K562 (cell line): ENCODE results near the gene NPB. TPM values are rescaled to one million over a fixed set of nuclear protein-coding genes. Genes with fewer than 3 reads are reported as not detected.
A peak's percentile ranks its signal among the peaks of the same experiment; 100 is the strongest.

ENCODE experiments used
- ATAC-seq: fragments of 200-7000 bp; cut with Tn5 transposase; 3 replicates; pipeline ENCODE4 v1.9.1; 2020; ENCODE audit warnings: moderate library complexity
- BruUV-seq: library from RNA; stranded (reverse); fragments of 400-500 nt; replicated peaks from 2 replicates; lab custom pipeline; 2021; lab: Mats Ljungman, UMichigan
- CTCF ChIA-PET: fragments of 300-600 bp; formaldehyde crosslinking; extraction: SDS; loops from one replicate; lab custom pipeline; 2021; ENCODE audit warnings: low intra/inter-chr PET ratio; lab: Yijun Ruan, JAX
- POLR2A ChIA-PET: fragments of 300-600, 350-650 bp; sonication (Branson Sonifier 250); formaldehyde crosslinking; extraction: SDS; loops from one replicate; lab custom pipeline; 2021; ENCODE audit warnings: antibody characterized with exemption, inconsistent platforms; lab: Yijun Ruan, JAX
- DNase-seq, 4 experiments: peaks; one replicate each; pipeline versions ENCODE4 v3.0.0 to v3.0.0-alpha.2; 2011 to 2018; ENCODE audit warnings: low spot score in 3 of 4, mixed read lengths in 3 of 4; ENCODE audit errors: extremely low read depth in 1 of 4
- FAIRE-seq: peaks from 2 replicates; lab custom pipeline; 2011; peaks lifted over from hg19 to GRCh38; lab: Jason Lieb, UNC
- H2AFZ ChIP-seq: 2 replicates; pipeline ENCODE4 v1.6.0; 2011; ENCODE audit warnings: low read depth, low read length, control low read depth, inconsistent platforms
- H3K27ac ChIP-seq: fragments of 200-600 bp; 3 replicates; pipeline ENCODE4 v1.8.0; 2011; ENCODE audit warnings: low read depth, mild to moderate bottlenecking, control low read depth, inconsistent platforms, low read length, moderate library complexity, mixed read lengths; ENCODE audit errors: extremely low read depth
- H3K27me3 ChIP-seq, 2 experiments: fragments of 300-600 bp in 1 of 2; 2 replicates in 1 of 2; 3 replicates in 1 of 2; pipeline versions ENCODE4 v1.6.0 to v1.8.0; 2011; ENCODE audit warnings: inconsistent platforms in 2 of 2, low read length in 2 of 2, mild to moderate bottlenecking in 1 of 2, mixed read lengths in 1 of 2, moderate library complexity in 1 of 2; ENCODE audit not compliant: control insufficient read depth in 2 of 2, insufficient read depth in 2 of 2
- H3K36me3 ChIP-seq: fragments of 300-600 bp; 3 replicates; pipeline ENCODE4 v1.8.0; 2011; ENCODE audit warnings: mild to moderate bottlenecking, low read length, inconsistent platforms; ENCODE audit not compliant: control insufficient read depth, insufficient read depth
- H3K4me1 ChIP-seq, 2 experiments: fragments of 200-600 bp in 1 of 2; replicated peaks in 1 of 2; 2 replicates in 1 of 2; 3 replicates in 1 of 2; pipeline versions ENCODE4 v1.5.1 to v1.8.0; 2011; ENCODE audit warnings: inconsistent platforms in 2 of 2, low read length in 2 of 2, mild to moderate bottlenecking in 1 of 2, mixed read lengths in 1 of 2, moderate library complexity in 1 of 2; ENCODE audit not compliant: control insufficient read depth in 2 of 2, insufficient read depth in 2 of 2
- H3K4me2 ChIP-seq: 2 replicates; pipeline ENCODE4 v1.6.1; 2011; ENCODE audit warnings: low read length, control low read depth, inconsistent platforms, mixed read lengths; ENCODE audit not compliant: insufficient read depth
- H3K4me3 ChIP-seq: fragments of 200-600 bp; sonication (generic), shearing (Covaris generic); 2 replicates; pipeline ENCODE4 v1.5.1; 2016; ENCODE audit warnings: control low read depth, inconsistent platforms
- H3K79me2 ChIP-seq: fragments of 200-600 bp; 3 replicates; pipeline ENCODE4 v1.8.0; 2011; ENCODE audit warnings: low read length, inconsistent platforms; ENCODE audit not compliant: control insufficient read depth, insufficient read depth
- H3K9ac ChIP-seq, 2 experiments: 2 replicates each; pipeline versions ENCODE4 v1.6.0 to v1.6.1; 2011; ENCODE audit warnings: low read depth in 2 of 2, low read length in 2 of 2, control low read depth in 1 of 2, inconsistent platforms in 1 of 2, mild to moderate bottlenecking in 1 of 2, mixed read lengths in 1 of 2; ENCODE audit not compliant: insufficient read depth in 1 of 2
- H3K9me1 ChIP-seq: one replicate; pipeline ENCODE4 v1.6.0; 2011; ENCODE audit warnings: inconsistent platforms, mild to moderate bottlenecking, low read length, moderate library complexity; ENCODE audit not compliant: control insufficient read depth, insufficient read depth
- H3K9me3 ChIP-seq: replicated peaks from 2 replicates; pipeline ENCODE4 v1.5.1; 2011; ENCODE audit warnings: low read depth, low read length, inconsistent platforms; ENCODE audit not compliant: control insufficient read depth, insufficient read depth
- H4K20me1 ChIP-seq: replicated peaks from 2 replicates; pipeline ENCODE4 v1.6.1; 2011; ENCODE audit warnings: low read length, inconsistent platforms, mixed read lengths; ENCODE audit not compliant: control insufficient read depth, insufficient read depth
- KLF16 ChIP-seq: IDR thresholded peaks from 2 replicates; pipeline ENCODE4 v1.6.1; 2016; ENCODE audit warnings: antibody characterized with exemption
- NFIC ChIP-seq: fragments of 450-650 bp; IDR thresholded peaks from 2 replicates; pipeline ENCODE4 v1.6.1; 2017; ENCODE audit warnings: mild to moderate bottlenecking, inconsistent platforms
- POLR2G ChIP-seq: fragments of 200-400 bp; formaldehyde crosslinking; IDR thresholded peaks from 2 replicates; pipeline ENCODE4 v1.6.1; 2017; ENCODE audit warnings: low read depth, mild to moderate bottlenecking, antibody characterized with exemption, low read length, moderate library complexity
- RAD21 ChIP-seq, 2 experiments: fragments of 250-450 bp in 1 of 2; fragments of 450-650 bp in 1 of 2; sonication (Bioruptor Pico) in 1 of 2; formaldehyde crosslinking in 1 of 2; IDR thresholded peaks in 1 of 2; conservative IDR thresholded peaks in 1 of 2; 2 replicates each; pipeline versions ENCODE4 v1.4.0 to v1.8.0; 2020 to 2022; ENCODE audit warnings: mild to moderate bottlenecking in 2 of 2, moderate library complexity in 1 of 2
- RBFOX2 ChIP-seq: fragments of 200-400 bp; formaldehyde crosslinking; IDR thresholded peaks from 2 replicates; pipeline ENCODE4 v1.6.1; 2017; ENCODE audit warnings: low read depth, mild to moderate bottlenecking, low read length, moderate library complexity
- ZC3H4 ChIP-seq: sonication (generic); formaldehyde crosslinking; IDR thresholded peaks from 2 replicates; pipeline ENCODE4 v1.9.0; 2021; ENCODE audit warnings: missing genetic modification reagents, borderline replicate concordance
- ZFX ChIP-seq: sonication (generic); formaldehyde crosslinking; IDR thresholded peaks from 2 replicates; pipeline ENCODE4 v1.8.0; 2022; ENCODE audit warnings: mild to moderate bottlenecking, missing genetic modification reagents, moderate library complexity
- WGBS: fragments of 100-300 bp; shearing (Covaris generic); methylation state at CpG from one replicate; pipeline ENCODE4 v1.1.6; 2016; ENCODE audit warnings: low coverage, mixed read lengths; ENCODE audit not compliant: insufficient coverage; ENCODE audit errors: missing lambda C conversion rate; 5-methylcytosine and 5-hydroxymethylcytosine counted together
- in situ Hi-C: fragments of 300-500 bp; cut with MboI; formaldehyde crosslinking; loops from 4 replicates; pipeline ENCODE4 v1.15.0; 2018; ENCODE audit warnings: inconsistent platforms, mixed read lengths
- intact Hi-C: fragments of 100-400 bp; cut with micrococcal nuclease; formaldehyde crosslinking; loops from 2 replicates; pipeline ENCODE4 v1.14.2; 2022
- polyA plus RNA-seq, 8 experiments: library from polyadenylated mRNA; depleted of rRNA in 4 of 8; stranded (reverse) in 5 of 8; unstranded in 3 of 8; fragments of >200 nt; fragmentation: Nextera tagmentation in 2 of 8; fragmentation: Illumina TruSeq in 1 of 8; extraction: Ambion mirVana in 2 of 8; extraction: Trizol in 1 of 8; gene quantifications; 2 replicates each; pipeline versions ENCODE4 v1.2.1 to v1.2.3, GENCODE V29; 2011 to 2014; ENCODE audit warnings: inconsistent platforms in 1 of 8, missing spikeins in 1 of 8
- total RNA-seq, 7 experiments: library from RNA; depleted of rRNA in 6 of 7; stranded (reverse); fragments of >200 nt in 6 of 7; fragmentation: Illumina TruSeq in 2 of 7; extraction: Trizol in 2 of 7; gene quantifications; 2 replicates each; pipeline versions ENCODE4 v1.2.1 to v1.2.3, GENCODE V29; 2011 to 2021; ENCODE audit warnings: low replicate concordance in 1 of 7

Gene NPB
- total and polyA plus RNA-seq, 9 of the 15 experiments (the other 6 are each of a cell fraction or from before 2014, with no cell fraction given) = 0.03 to 0.61 (median 0.14) TPM; not detected in 2

GRCh38 chr17:81888988-81889595 is 12.9 kb upstream of the NPB start:
- ChIA-PET CTCF (no interaction called here), POLR2A (interaction anchor here (0.7 to 10.5 kb wide), 5 partner anchors 14 to 186 kb away, joined by 3 to 85 read pairs (median 3); partner anchors contain the start of gene MRPL12)
- TF ChIP-seq ZFX (CRISPR knock-in tag) (peak; percentile 19; the same call in 1 of the 2 replicates), NFIC (peak; percentile 43), RBFOX2 (peak; percentile 65), KLF16 (no peak), RAD21 (CRISPR knock-in tag; conservative IDR thresholded peaks at IDR 0.05 in 1 of 2, IDR thresholded peaks at IDR 0.05 in 1 of 2) (no peak), ZC3H4 (CRISPR knock-in tag) (peak; percentile 77; the same call in 1 of the 2 replicates), POLR2G (0 out of 2 replicates have a peak, but pooled peaks have one; percentile 14)
- Histone ChIP-seq H3K27ac (peak overlapping the region; percentile 97; the same call in 1 of the 3 replicates), H3K9me1 (peaks cover 5% of the 10 kb centered on the region), H3K27me3 (no peaks in the 10 kb centered on the region), H3K79me2 (peaks cover 78% of the 10 kb centered on the region), H3K9ac (peak overlapping the region; percentile 89 to 96; a peak in 3 of 4 replicates), H3K4me2 (0 out of 2 replicates have a peak overlapping the region, but pooled peaks have one; percentile 91), H2AFZ (no peak overlapping the region), H3K4me1 (peaks cover 12 to 49% of the 10 kb centered on the region in 2 experiments; a peak in 4 of 5 replicates), H3K36me3 (peaks cover 74% of the 10 kb centered on the region), H3K9me3 (no peaks in the 10 kb centered on the region), H3K4me3 (no peak overlapping the region), H4K20me1 (0 out of 2 replicates have a peak, but pooled peaks cover 4% of the 10 kb centered on the region)
- 95% methylated on average over 16 of the region's 16 CpGs for WGBS
- DNase-seq (peak in 1 of 4 experiments; percentile 10), FAIRE-seq (no peak), ATAC-seq (no peak)
- BruUV-seq = no TSS peak
- intact Hi-C loops (no loop called here), in situ Hi-C loops (no loop called here)
